GM23338 (cell line): ENCODE results near the gene PUS1.
A peak's percentile ranks its signal among the peaks of the same experiment; 100 is the strongest.

ENCODE experiments used
- CREB1 ChIP-seq: fragments of 250-450 bp; sonication (Bioruptor Pico); IDR thresholded peaks from 2 replicates; pipeline ENCODE4 v1.5.0; 2020; ENCODE audit warnings: low read depth, mild to moderate bottlenecking, moderate library complexity
- EZH2 ChIP-seq: fragments of 200-600 bp; sonication (generic); IDR thresholded peaks from one replicate; pipeline ENCODE4 v1.8.0; 2017; ENCODE audit warnings: antibody characterized with exemption, mild to moderate bottlenecking, low read depth; ENCODE audit not compliant: unreplicated experiment
- EZH2phosphoT487 ChIP-seq: fragments of 200-600 bp; sonication (generic); IDR thresholded peaks from one replicate; pipeline ENCODE4 v1.8.1; 2018; ENCODE audit warnings: antibody characterized with exemption; ENCODE audit not compliant: unreplicated experiment
- POLR2AphosphoS5 ChIP-seq: IDR thresholded peaks from 2 replicates; pipeline ENCODE4 v1.6.1; 2016; ENCODE audit warnings: antibody characterized with exemption, low read depth
- REST ChIP-seq: IDR thresholded peaks from one replicate; pipeline ENCODE4 v1.6.1; 2018; ENCODE audit warnings: antibody characterized with exemption; ENCODE audit not compliant: unreplicated experiment
- STAT1 ChIP-seq: IDR thresholded peaks from one replicate; pipeline ENCODE4 v1.6.1; 2016; ENCODE audit warnings: antibody characterized with exemption; ENCODE audit not compliant: unreplicated experiment
- ZNF114 ChIP-seq: fragments of 250-450 bp; sonication (Bioruptor Pico); IDR thresholded peaks from 2 replicates; pipeline ENCODE4 v1.5.0; 2020; ENCODE audit warnings: mild to moderate bottlenecking, moderate library complexity
- ZNF462 ChIP-seq: fragments of 250-450 bp; sonication (Bioruptor Pico); IDR thresholded peaks from 2 replicates; pipeline ENCODE4 v1.5.0; 2020; ENCODE audit warnings: mild to moderate bottlenecking, moderate library complexity
- TF ChIP-seq, protein P1 (sequence below), 2 experiments: fragments of 200-600 bp in 1 of 2; sonication (generic) in 1 of 2; conservative IDR thresholded peaks; 2 replicates each; pipeline versions ENCODE4 v1.5.1 to v1.6.1; 2016 to 2017; ENCODE audit warnings: antibody characterized with exemption in 2 of 2, low read depth in 2 of 2, mild to moderate bottlenecking in 2 of 2, moderate library complexity in 1 of 2

DNA sequence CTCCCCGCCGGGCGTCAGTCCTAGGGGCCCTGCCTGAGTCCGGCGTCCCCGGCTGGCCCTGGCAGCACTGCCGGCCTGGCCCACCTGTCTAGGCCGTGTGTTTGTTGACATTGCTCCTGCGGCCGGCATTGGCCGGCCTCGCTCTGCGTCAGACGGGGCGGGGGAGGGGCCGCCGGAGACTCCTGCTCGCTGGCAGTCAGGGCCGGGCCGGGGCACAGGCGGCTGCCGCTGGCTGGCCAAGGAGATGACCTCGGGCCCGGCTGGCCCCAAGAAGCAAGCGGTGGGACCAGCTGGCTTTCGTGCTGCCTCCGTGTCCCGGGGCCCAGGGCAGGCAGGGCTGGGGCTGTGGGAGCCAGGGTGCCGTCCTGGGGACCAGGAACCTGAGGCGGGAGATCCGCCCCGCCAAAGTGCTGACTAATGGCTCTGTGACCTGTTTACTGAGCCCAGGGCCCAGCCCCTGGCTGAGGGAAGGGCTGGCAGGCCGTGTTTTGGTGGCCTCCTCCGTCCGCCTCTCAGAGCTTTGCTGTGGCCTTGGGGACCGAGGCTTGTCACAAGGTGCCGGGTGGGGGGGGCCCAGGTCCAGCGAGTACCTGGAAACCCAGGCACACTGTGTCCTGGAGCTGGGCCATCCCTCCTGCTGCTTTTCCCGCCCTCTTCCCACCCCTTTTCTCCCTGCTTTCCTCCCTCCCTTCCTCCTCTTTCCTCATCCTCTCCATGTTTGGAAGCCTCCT, 32.8 kb upstream of the PUS1 start:
- TF ChIP-seq, protein P1, sequence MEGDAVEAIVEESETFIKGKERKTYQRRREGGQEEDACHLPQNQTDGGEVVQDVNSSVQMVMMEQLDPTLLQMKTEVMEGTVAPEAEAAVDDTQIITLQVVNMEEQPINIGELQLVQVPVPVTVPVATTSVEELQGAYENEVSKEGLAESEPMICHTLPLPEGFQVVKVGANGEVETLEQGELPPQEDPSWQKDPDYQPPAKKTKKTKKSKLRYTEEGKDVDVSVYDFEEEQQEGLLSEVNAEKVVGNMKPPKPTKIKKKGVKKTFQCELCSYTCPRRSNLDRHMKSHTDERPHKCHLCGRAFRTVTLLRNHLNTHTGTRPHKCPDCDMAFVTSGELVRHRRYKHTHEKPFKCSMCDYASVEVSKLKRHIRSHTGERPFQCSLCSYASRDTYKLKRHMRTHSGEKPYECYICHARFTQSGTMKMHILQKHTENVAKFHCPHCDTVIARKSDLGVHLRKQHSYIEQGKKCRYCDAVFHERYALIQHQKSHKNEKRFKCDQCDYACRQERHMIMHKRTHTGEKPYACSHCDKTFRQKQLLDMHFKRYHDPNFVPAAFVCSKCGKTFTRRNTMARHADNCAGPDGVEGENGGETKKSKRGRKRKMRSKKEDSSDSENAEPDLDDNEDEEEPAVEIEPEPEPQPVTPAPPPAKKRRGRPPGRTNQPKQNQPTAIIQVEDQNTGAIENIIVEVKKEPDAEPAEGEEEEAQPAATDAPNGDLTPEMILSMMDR (conservative IDR thresholded peaks at IDR 0.05; ENCODE audit: low read depth in 2 of 2): no peak
- TF ChIP-seq EZH2phosphoT487 (no peak), POLR2AphosphoS5 (peak; percentile 27; the same call in 1 of the 2 replicates), EZH2 (no peak), REST (no peak), STAT1 (no peak), CREB1 (CRISPR knock-in tag) (peak; percentile 91), ZNF114 (CRISPR knock-in tag) (no peak), ZNF462 (CRISPR knock-in tag) (no peak)
